ENCODE data around the gene DACT3.
A peak's percentile ranks its signal among the peaks of the same experiment; 100 is the strongest.
"Not testable (repeated sequence)": the region's sequence is repeated elsewhere in the genome, so short reads cannot be mapped to it uniquely, and the experiment has no call there.

The DACT3 gene

GRCh38 chr19:46631481-46631880, 29.5 kb downstream of the DACT3 start:
- peak in 2 of 3 donors; percentile 39 to 42 for DNase-seq

- DNase-seq = peak in 1 of 3 donors; percentile 31
Measured at GRCh38 chr19:46630586-46631205, 30.3 kb downstream of the DACT3 start.

- peak in 1 of 3 donors; percentile 31 for DNase-seq
Measured at GRCh38 chr19:46629546-46630025, 31.4 kb downstream of the DACT3 start.

- not testable (repeated sequence) for DNase-seq
Measured at GRCh38 chr19:46628970-46629369, 32.0 kb downstream of the DACT3 start.

GRCh38 chr19:46626446-46626845, 34.5 kb downstream of the DACT3 start:
- DNase-seq = peak; percentile 61 to 69 (median 69)

- DNase-seq = no peak
Measured at GRCh38 chr19:46625731-46626130, 35.3 kb downstream of the DACT3 start.

- peak; percentile 77 to 86 (median 81) for DNase-seq
Measured at GRCh38 chr19:46624958-46625661, 35.9 kb downstream of the DACT3 start, which contains the start of gene PTGIR. TSS of gene PTGIR (minus strand) at chr19:46625089. CDS start at chr19:46624225, 864 bp downstream.

GRCh38 chr19:46623915-46624502, 37.0 kb downstream of the DACT3 start:
- DNase-seq = no peak

GRCh38 chr19:46622118-46622446, 38.9 kb downstream of the DACT3 start:
- DNase-seq = no peak

GRCh38 chr19:46621191-46622117, 39.5 kb downstream of the DACT3 start:
- DNase-seq = no peak

GRCh38 chr19:46620716-46621115, 40.3 kb downstream of the DACT3 start:
- no peak for DNase-seq

GRCh38 chr19:46620267-46620666, 40.7 kb downstream of the DACT3 start:
- DNase-seq = no peak

- DNase-seq = peak; percentile 69 to 74 (median 70)
Measured at GRCh38 chr19:46618670-46619231, 42.2 kb downstream of the DACT3 start.

- DNase-seq = no peak
Measured at GRCh38 chr19:46617601-46618000, 43.4 kb downstream of the DACT3 start.

- DNase-seq = peak; percentile 67 to 87 (median 82)
Measured at GRCh38 chr19:46616631-46617322, 44.2 kb downstream of the DACT3 start.

GRCh38 chr19:46615966-46616365, 45.0 kb downstream of the DACT3 start:
- DNase-seq = no peak

- DNase-seq = peak; percentile 86 to 93 (median 91)
Measured at GRCh38 chr19:46614114-46614722, 46.8 kb downstream of the DACT3 start.

- DNase-seq = no peak
Measured at GRCh38 chr19:46613525-46613924, 47.5 kb downstream of the DACT3 start.

GRCh38 chr19:46611776-46612175, 49.2 kb downstream of the DACT3 start:
- no peak for DNase-seq

GRCh38 chr19:46610851-46611770, 49.9 kb downstream of the DACT3 start:
- DNase-seq = peak; percentile 40 to 63 (median 62)

Data from suppressor macrophage treated with lipopolysaccharide for 1 hour (primary cell).